H1 (cell line): ENCODE measurements around the gene RAB8B. TPM values are rescaled to one million over a fixed set of nuclear protein-coding genes. Genes with fewer than 3 reads are reported as not detected.
A peak's percentile ranks its signal among the peaks of the same experiment; 100 is the strongest.

Source experiments
- CTCF ChIA-PET: fragments of 300-600 bp; sonication (Branson Sonifier 250); formaldehyde crosslinking; loops from one replicate; lab custom pipeline; 2021; ENCODE audit not compliant: partially characterized antibody; lab: Charles Lee
- POLR2A ChIA-PET: fragments of 300-600 bp; sonication (Branson Sonifier 250); formaldehyde crosslinking; loops from one replicate; lab custom pipeline; 2021; ENCODE audit warnings: inconsistent platforms; ENCODE audit not compliant: partially characterized antibody; lab: Charles Lee
- DNase-seq, 2 experiments: peaks; one replicate each; pipeline versions ENCODE4 v3.0.0 to v3.0.0-alpha.2; 2010 to 2022; ENCODE audit warnings: low spot score in 2 of 2, low read depth in 1 of 2, mixed read lengths in 1 of 2
- FAIRE-seq: peaks from 2 replicates; lab custom pipeline; 2011; peaks lifted over from hg19 to GRCh38; lab: Jason Lieb, UNC
- H2AFZ ChIP-seq: 2 replicates; pipeline ENCODE4 v1.8.1; 2012; ENCODE audit warnings: low read length, inconsistent platforms
- H2AK5ac ChIP-seq: 2 replicates; pipeline ENCODE4 v1.6.1; 2013; ENCODE audit warnings: low read depth, low read length
- H2BK120ac ChIP-seq: replicated peaks from 2 replicates; pipeline ENCODE3; 2013; ENCODE audit warnings: low read depth, low read length, inconsistent platforms
- H2BK12ac ChIP-seq: 2 replicates; pipeline ENCODE4 v1.6.1; 2013; ENCODE audit warnings: low read depth, low read length
- H2BK15ac ChIP-seq: 2 replicates; pipeline ENCODE4 v1.6.1; 2013; ENCODE audit warnings: low read length
- H2BK20ac ChIP-seq: 2 replicates; pipeline ENCODE4 v1.6.1; 2013; ENCODE audit warnings: low read length
- H2BK5ac ChIP-seq: 2 replicates; pipeline ENCODE4 v1.6.1; 2013; ENCODE audit warnings: low read depth, low read length
- H3K14ac ChIP-seq: 2 replicates; pipeline ENCODE4 v1.6.1; 2013; ENCODE audit warnings: inconsistent platforms; ENCODE audit not compliant: insufficient read length
- H3K18ac ChIP-seq: 2 replicates; pipeline ENCODE4 v1.6.1; 2013; ENCODE audit warnings: low read length; ENCODE audit errors: extremely low read depth
- H3K23ac ChIP-seq: 2 replicates; pipeline ENCODE4 v1.6.1; 2013; ENCODE audit warnings: inconsistent platforms; ENCODE audit not compliant: insufficient read length
- H3K23me2 ChIP-seq: 2 replicates; pipeline ENCODE4 v1.6.1; 2013; ENCODE audit warnings: low read depth, low read length
- H3K27ac ChIP-seq: 2 replicates; pipeline ENCODE4 v1.6.1; 2011; ENCODE audit warnings: low read depth, low read length, inconsistent platforms
- H3K27me3 ChIP-seq, 4 experiments: replicated peaks in 1 of 4; 1 replicate in 1 of 4; 2 replicates in 3 of 4; pipeline versions ENCODE4 v1.6.1 to v1.8.1; 2011 to 2013; ENCODE audit warnings: low read length in 3 of 4, mild to moderate bottlenecking in 3 of 4, inconsistent platforms in 2 of 4, mixed read lengths in 2 of 4, moderate library complexity in 1 of 4; ENCODE audit not compliant: control insufficient read depth in 3 of 4, insufficient read depth in 3 of 4; ENCODE audit errors: extremely low read depth in 1 of 4
- H3K36me3 ChIP-seq, 4 experiments: 2 replicates each; pipeline versions ENCODE4 v1.6.1 to v1.8.1; 2011 to 2013; ENCODE audit warnings: mild to moderate bottlenecking in 4 of 4, low read length in 3 of 4, moderate library complexity in 2 of 4, control low read depth in 1 of 4, inconsistent platforms in 1 of 4; ENCODE audit not compliant: insufficient read depth in 4 of 4, control insufficient read depth in 2 of 4
- H3K4ac ChIP-seq: replicated peaks from 2 replicates; pipeline ENCODE3; 2013; ENCODE audit warnings: low read length, low read depth, mixed read lengths, inconsistent platforms; ENCODE audit not compliant: insufficient read length
- H3K4me1 ChIP-seq, 4 experiments: replicated peaks in 1 of 4; 1 replicate in 1 of 4; 2 replicates in 3 of 4; pipeline versions ENCODE4 v1.6.1 to v1.8.1; 2011 to 2013; ENCODE audit warnings: low read length in 3 of 4, inconsistent platforms in 2 of 4, mixed read lengths in 1 of 4; ENCODE audit not compliant: insufficient read depth in 4 of 4, control insufficient read depth in 3 of 4
- H3K4me2 ChIP-seq, 2 experiments: 2 replicates each; pipeline versions ENCODE4 v1.6.1 to v1.8.1; 2011 to 2013; ENCODE audit warnings: low read depth in 2 of 2, low read length in 2 of 2, control low read depth in 1 of 2, inconsistent platforms in 1 of 2, mild to moderate bottlenecking in 1 of 2; ENCODE audit not compliant: insufficient read depth in 1 of 2
- H3K4me3 ChIP-seq, 4 experiments: fragments of 200-600, 300-600 bp in 1 of 4; sonication (generic), shearing (Covaris generic), sonication (Bioruptor Twin) in 1 of 4; 2 replicates each; pipeline versions ENCODE4 v1.5.1 to v1.8.1; 2011 to 2016; ENCODE audit warnings: low read length in 4 of 4, low read depth in 3 of 4, control low read depth in 2 of 4, inconsistent platforms in 2 of 4, mild to moderate bottlenecking in 2 of 4, mixed read lengths in 1 of 4, moderate library complexity in 1 of 4; ENCODE audit not compliant: insufficient read depth in 2 of 4; ENCODE audit errors: extremely low read depth in 1 of 4
- H3K56ac ChIP-seq: replicated peaks from 2 replicates; pipeline ENCODE3; 2013; ENCODE audit warnings: low read depth, mild to moderate bottlenecking, mixed read lengths, low read length, inconsistent platforms; ENCODE audit not compliant: insufficient read length
- H3K79me1 ChIP-seq: 2 replicates; pipeline ENCODE4 v1.6.1; 2013; ENCODE audit warnings: low read depth, low read length, control low read depth
- H3K79me2 ChIP-seq, 2 experiments: 2 replicates each; pipeline versions ENCODE4 v1.6.1 to v1.8.1; 2012 to 2013; ENCODE audit warnings: low read length in 2 of 2, mild to moderate bottlenecking in 2 of 2, inconsistent platforms in 1 of 2; ENCODE audit not compliant: insufficient read depth in 2 of 2, control insufficient read depth in 1 of 2
- H3K9ac ChIP-seq, 4 experiments: replicated peaks in 1 of 4; 1 replicate in 1 of 4; 2 replicates in 3 of 4; pipeline versions ENCODE4 v1.6.1 to v1.8.1; 2011 to 2013; ENCODE audit warnings: low read depth in 3 of 4, low read length in 3 of 4, control low read depth in 2 of 4, mild to moderate bottlenecking in 2 of 4, moderate library complexity in 2 of 4, inconsistent platforms in 1 of 4; ENCODE audit errors: extremely low read depth in 1 of 4
- H3K9me3 ChIP-seq, 2 experiments: 2 replicates each; pipeline versions ENCODE4 v1.6.1 to v1.8.1; 2012 to 2013; ENCODE audit warnings: mild to moderate bottlenecking in 2 of 2, moderate library complexity in 2 of 2, control low read depth in 1 of 2, inconsistent platforms in 1 of 2, low read depth in 1 of 2, low read length in 1 of 2, mixed read lengths in 1 of 2; ENCODE audit not compliant: insufficient read depth in 2 of 2
- H4K20me1 ChIP-seq, 2 experiments: replicated peaks in 1 of 2; 2 replicates each; pipeline versions ENCODE3 to v1.8.1; 2011 to 2013; ENCODE audit warnings: inconsistent platforms in 2 of 2, low read length in 2 of 2, mild to moderate bottlenecking in 1 of 2; ENCODE audit not compliant: insufficient read depth in 2 of 2, control insufficient read depth in 1 of 2
- H4K5ac ChIP-seq: 2 replicates; pipeline ENCODE4 v1.6.1; 2013; ENCODE audit warnings: low read length, low read depth, mixed read lengths, inconsistent platforms; ENCODE audit not compliant: insufficient read length
- H4K8ac ChIP-seq: 2 replicates; pipeline ENCODE4 v1.8.0; 2013; ENCODE audit warnings: mild to moderate bottlenecking, moderate library complexity, low read length, inconsistent platforms; ENCODE audit not compliant: insufficient read depth; ENCODE audit errors: extremely low read depth
- H4K91ac ChIP-seq: replicated peaks from 2 replicates; pipeline ENCODE3; 2013; ENCODE audit warnings: low read length, mixed read lengths, inconsistent platforms; ENCODE audit not compliant: insufficient read length
- CBX5 ChIP-seq: fragments of 300-800, 300-1000 bp; sonication (generic); IDR thresholded peaks from 2 replicates; pipeline ENCODE4 v1.7.1; 2016; ENCODE audit warnings: antibody characterized with exemption, low read length, low read depth
- CREB1 ChIP-seq: IDR thresholded peaks from 2 replicates; pipeline ENCODE4 v1.6.1; 2012; ENCODE audit warnings: inconsistent platforms
- E2F6 ChIP-seq: IDR thresholded peaks from 2 replicates; pipeline ENCODE4 v1.6.1; 2012; ENCODE audit warnings: inconsistent platforms
- GTF2F1 ChIP-seq: IDR thresholded peaks from 2 replicates; pipeline ENCODE4 v1.6.1; 2012; ENCODE audit warnings: low read depth, low read length, improper control_type of control experiment, borderline replicate concordance
- HDAC6 ChIP-seq: IDR thresholded peaks from one replicate; pipeline ENCODE4 v1.7.1; 2012; ENCODE audit warnings: low read depth, mild to moderate bottlenecking, inconsistent platforms, low read length, moderate library complexity
- POLR2A ChIP-seq, 2 experiments: IDR thresholded peaks; 1 replicate in 1 of 2; 2 replicates in 1 of 2; pipeline ENCODE4 v1.6.1; 2011; ENCODE audit warnings: low read depth in 2 of 2, low read length in 2 of 2, mild to moderate bottlenecking in 2 of 2; ENCODE audit errors: control extremely low read depth in 1 of 2
- RXRA ChIP-seq: IDR thresholded peaks from 2 replicates; pipeline ENCODE4 v1.6.1; 2011; ENCODE audit warnings: low read depth, mild to moderate bottlenecking, low read length, moderate library complexity; ENCODE audit not compliant: insufficient read depth
- SIN3A ChIP-seq, 2 experiments: IDR thresholded peaks in 1 of 2; conservative IDR thresholded peaks in 1 of 2; 2 replicates each; pipeline ENCODE4 v1.6.1; 2011 to 2012; ENCODE audit warnings: low read length in 2 of 2, improper control_type of control experiment in 1 of 2, low read depth in 1 of 2, mild to moderate bottlenecking in 1 of 2
- SP1 ChIP-seq: IDR thresholded peaks from 2 replicates; pipeline ENCODE4 v1.6.1; 2011; ENCODE audit warnings: low read depth, low read length
- TCF12 ChIP-seq: IDR thresholded peaks from 2 replicates; pipeline ENCODE4 v1.6.1; 2011; ENCODE audit warnings: low read depth, mild to moderate bottlenecking, low read length
- YY1 ChIP-seq: IDR thresholded peaks from 2 replicates; pipeline ENCODE4 v1.6.1; 2011; ENCODE audit warnings: low read depth, mild to moderate bottlenecking, low read length
- WGBS, 2 experiments: shearing (Covaris generic) in 1 of 2; methylation state at CpG; one replicate each; pipeline versions ENCODE4 v1.1.6 to v1.1.7; 2013 to 2015; ENCODE audit warnings: low lambda C conversion rate in 2 of 2, mixed read lengths in 2 of 2, inconsistent platforms in 1 of 2, low coverage in 1 of 2, missing lambda C conversion rate in 1 of 2; ENCODE audit not compliant: insufficient replicate concordance in 2 of 2, insufficient coverage in 1 of 2, insufficient read length in 1 of 2; ENCODE audit errors: extremely low coverage in 1 of 2, missing lambda C conversion rate in 1 of 2; 5-methylcytosine and 5-hydroxymethylcytosine counted together
- polyA plus RNA-seq, 7 experiments: library from polyadenylated mRNA; depleted of rRNA in 3 of 7; stranded (reverse) in 5 of 7; unstranded in 2 of 7; fragments of >200 nt in 5 of 7; fragments of 200-250 nt in 2 of 7; gene quantifications; 1 replicate in 5 of 7; 2 replicates in 1 of 7; 4 replicates in 1 of 7; pipeline versions ENCODE4 v1.2.1 to v1.2.3, GENCODE V29; 2011 to 2013; ENCODE audit warnings: missing spikeins in 2 of 7, mixed read lengths in 2 of 7
- total RNA-seq: library from RNA; stranded (reverse); fragmentation: NEBNext Ultra II Directional; extraction: Animal tissue kit (Norgen Biotek cat#: 25700); gene quantifications from 2 replicates; pipeline ENCODE4 v1.2.1, GENCODE V29; 2021

RAB8B gene
- total and polyA plus RNA-seq, 2 of the 8 experiments (the other 6 are each of a cell fraction or from before 2014, with no cell fraction given) = 9.5 to 47.8 TPM

GRCh38 chr15:63172851-63173451 is 16.5 kb upstream of the RAB8B start:
- Histone ChIP-seq H3K23me2 (no peaks in the 10 kb centered on the region; the same call in 1 of the 2 replicates), H3K9ac (no peak overlapping the region), H3K4me3 (no peak overlapping the region), H3K56ac (no peak overlapping the region), H2BK15ac (no peak overlapping the region), H2BK20ac (no peak overlapping the region), H3K36me3 (no peaks in the 10 kb centered on the region), H3K79me2 (no peaks in the 10 kb centered on the region), H3K14ac (no peak overlapping the region), H3K4me2 (no peak overlapping the region), H2AFZ (peak overlapping the region; percentile 45), H2BK12ac (no peak overlapping the region), H2AK5ac (no peak overlapping the region), H3K79me1 (no peaks in the 10 kb centered on the region), H3K27ac (no peak overlapping the region), H3K27me3 (no peaks in the 10 kb centered on the region), H4K5ac (no peak overlapping the region), H3K4ac (no peak overlapping the region), H2BK5ac (no peak overlapping the region), H3K4me1 (peaks cover 0 to 9% (median 0%) of the 10 kb centered on the region in 4 experiments; a peak in 2 of 7 replicates), H4K8ac (no peak overlapping the region), H4K91ac (no peak overlapping the region), H3K23ac (no peak overlapping the region), H3K9me3 (no peaks in the 10 kb centered on the region), H3K18ac (no peak overlapping the region), H2BK120ac (no peak overlapping the region), H4K20me1 (no peaks in the 10 kb centered on the region)
- WGBS, 2 experiments = 83% methylated on average over 3 of the region's 3 CpGs; no CpG with 5 or more reads in 1 of the 2 experiments
- POLR2A ChIA-PET = interaction anchor here (0.7 to 1.6 kb wide), 3 partner anchors 16 to 21 kb away, joined by 3 to 5 read pairs (median 3); partner anchors contain the start of genes RAB8B and RPS27L
- TF ChIP-seq E2F6 (no peak), YY1 (no peak), CREB1 (no peak), CBX5 (no peak), POLR2A (IDR thresholded peaks at IDR 0.05; ENCODE audit: control extremely low read depth in 1 of 2, low read depth in 2 of 2, low read length in 2 of 2) (no peak), HDAC6 (no peak), SIN3A (conservative IDR thresholded peaks at IDR 0.05 in 1 of 2, IDR thresholded peaks at IDR 0.05 in 1 of 2; ENCODE audit: low read depth in 1 of 2, low read length in 2 of 2) (no peak), GTF2F1 (no peak), RXRA (no peak), SP1 (no peak), TCF12 (no peak)
- CTCF ChIA-PET = interaction anchor here (1.0 to 1.3 kb wide), 2 partner anchors 16 to 230 kb away, joined by 3 to 4 read pairs; partner anchors contain the start of gene RAB8B
- DNase-seq (peak in 1 of 2 experiments; percentile 34), FAIRE-seq (no peak)
